Stimulated activated naive CD8-positive, alpha-beta T cell treated with anti-CD3 and anti-CD28 coated beads, Interleukin-15, amount 100 ng/mL, for 72 hours (primary cell): ENCODE measurements around the gene MGLL.

Experiments
- ATAC-seq: fragments of 150-1000 bp; cut with Tn5 transposase; 2 replicates; pipeline ENCODE4 v1.10.0; 2021; ENCODE audit warnings: mild to moderate bottlenecking, moderate library complexity
- DNase-seq, 2 donors: peaks; one replicate each; pipeline ENCODE4 v3.0.0; 2021 to 2022
- H3K27ac Mint-ChIP-seq, 2 donors: one replicate each; pipeline ENCODE4 v1.8.0; 2022; ENCODE audit warnings: mild to moderate bottlenecking in 2 of 2, mixed read lengths in 2 of 2, moderate library complexity in 2 of 2
- H3K27me3 Mint-ChIP-seq: one replicate; pipeline ENCODE4 v1.8.0; 2022; ENCODE audit warnings: mixed read lengths
- H3K4me1 Mint-ChIP-seq: one replicate; pipeline ENCODE4 v1.8.0; 2022; ENCODE audit warnings: mild to moderate bottlenecking, mixed read lengths
- H3K4me3 Mint-ChIP-seq, 2 donors: one replicate each; pipeline ENCODE4 v1.8.0; 2022; ENCODE audit warnings: mild to moderate bottlenecking in 2 of 2, mixed read lengths in 2 of 2, moderate library complexity in 1 of 2
- H3K9me3 Mint-ChIP-seq, 2 donors: one replicate each; pipeline ENCODE4 v1.8.0; 2022; ENCODE audit warnings: mixed read lengths in 2 of 2

MGLL gene

DNA sequence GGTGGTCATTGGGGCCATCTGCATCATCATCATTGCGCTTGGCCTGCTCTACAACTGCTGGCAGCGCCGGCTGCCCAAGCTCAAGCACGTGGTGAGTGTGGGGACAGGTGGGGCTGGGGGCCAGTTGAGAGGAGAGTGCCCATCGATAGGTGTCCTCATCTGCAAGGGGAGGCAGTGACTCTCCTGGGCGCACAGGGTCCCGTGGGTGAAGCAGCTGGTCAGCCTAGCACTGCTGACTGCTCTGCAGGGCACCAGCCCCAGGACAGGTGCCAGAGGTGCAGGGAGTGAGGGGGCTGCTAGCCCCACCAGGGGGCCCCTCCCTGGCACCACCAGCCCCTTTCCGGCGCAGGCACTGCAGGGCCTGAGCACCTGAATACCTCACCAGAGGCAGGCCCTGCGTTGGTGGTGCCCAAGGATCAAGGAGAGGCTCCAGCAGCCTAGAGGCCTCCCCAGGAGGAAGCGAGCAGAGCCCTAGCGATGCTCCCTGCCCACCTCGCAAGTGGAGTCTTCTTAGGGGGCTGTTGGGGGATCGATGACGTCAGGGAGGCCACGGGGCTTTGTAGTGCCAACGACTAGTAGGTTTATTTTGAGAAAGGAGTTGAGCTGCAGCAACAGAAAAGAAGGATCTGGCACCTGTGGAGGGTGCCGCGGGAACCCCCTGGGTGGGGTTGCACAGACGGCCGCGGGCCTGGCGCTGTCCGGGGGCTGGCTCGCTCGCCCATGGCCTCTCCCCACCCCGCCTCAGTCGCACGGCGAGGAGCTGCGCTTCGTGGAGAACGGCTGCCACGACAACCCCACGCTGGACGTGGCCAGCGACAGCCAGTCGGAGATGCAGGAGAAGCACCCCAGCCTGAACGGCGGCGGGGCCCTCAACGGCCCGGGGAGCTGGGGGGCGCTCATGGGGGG is 150.5 kb downstream of the MGLL start:
- H3K27ac Mint-ChIP-seq, result peak overlapping the region; percentile 98
- DNase-seq (peak in 1 of 2 donors; percentile 49), ATAC-seq (peak; percentile 25)
- peaks cover 41% of the 10 kb centered on the region for H3K4me1 Mint-ChIP-seq
- H3K9me3 Mint-ChIP-seq, result no peaks in the 10 kb centered on the region
- H3K27me3 Mint-ChIP-seq, result no peaks in the 10 kb centered on the region
- peak overlapping the region; percentile 92 to 97 for H3K4me3 Mint-ChIP-seq

DNA sequence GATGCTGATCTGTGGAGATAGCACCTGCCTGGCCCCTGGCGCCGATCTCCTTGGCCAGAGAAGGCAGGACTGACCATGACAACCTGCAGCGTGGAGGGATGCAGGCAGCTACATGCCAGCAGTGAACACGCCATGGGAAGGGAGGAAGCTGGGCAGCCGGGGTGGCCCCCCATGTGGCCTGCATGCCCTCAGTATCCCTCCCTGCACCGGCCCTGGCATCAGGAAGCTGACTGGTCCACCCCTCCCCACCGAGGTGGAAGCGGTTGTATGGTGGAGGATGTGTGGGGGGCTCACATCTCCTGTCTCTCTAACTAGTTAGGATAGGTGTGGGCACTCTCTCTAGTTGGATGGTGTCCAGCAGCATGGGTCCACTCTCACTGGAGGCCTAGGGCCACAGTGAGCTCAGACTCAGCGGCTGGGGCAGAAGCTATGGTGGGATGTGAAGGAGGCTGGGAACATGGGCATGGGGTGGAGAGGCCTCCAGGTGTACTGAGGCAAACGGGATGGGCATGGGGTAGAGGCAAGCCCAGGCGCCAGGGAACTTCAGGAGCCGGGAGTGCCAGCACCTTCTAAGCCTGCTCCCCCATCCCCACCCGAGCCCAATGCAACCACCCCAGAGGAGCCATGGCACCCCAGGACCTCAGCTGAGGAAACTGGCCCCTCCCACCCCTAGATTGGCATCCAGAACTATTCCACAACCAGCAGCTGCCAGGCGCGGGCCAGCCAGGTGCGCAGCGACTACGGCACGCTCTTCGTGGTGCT is 151.4 kb downstream of the MGLL start:
- Mint-ChIP-seq H3K4me1 (peaks cover 36% of the 10 kb centered on the region), H3K27ac (no peak overlapping the region), H3K27me3 (no peaks in the 10 kb centered on the region), H3K4me3 (peak overlapping the region; percentile 92 to 97), H3K9me3 (no peaks in the 10 kb centered on the region)
- no peak for DNase-seq
- no peak for ATAC-seq

DNA sequence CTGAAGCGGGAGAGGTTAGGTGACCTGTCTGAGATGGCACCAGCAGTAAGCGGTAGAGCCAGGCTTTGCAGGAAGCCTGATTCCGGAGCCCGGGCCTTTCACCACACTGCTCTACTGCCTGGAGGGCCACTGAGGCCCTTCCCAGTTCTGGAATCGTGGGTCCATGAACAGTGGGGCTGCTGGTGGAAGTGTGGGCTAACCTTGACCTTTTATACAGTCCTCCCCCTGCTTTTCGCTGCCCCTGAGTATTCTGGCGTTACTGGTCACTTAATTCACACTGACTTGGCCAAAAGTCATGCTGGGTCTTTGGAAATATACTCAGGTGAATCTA is 152.1 kb downstream of the MGLL start:
- Mint-ChIP-seq H3K9me3 (no peaks in the 10 kb centered on the region), H3K27me3 (no peaks in the 10 kb centered on the region), H3K4me1 (peaks cover 32% of the 10 kb centered on the region), H3K4me3 (no peak overlapping the region), H3K27ac (no peak overlapping the region)
- ATAC-seq (no peak), DNase-seq (no peak)

DNA sequence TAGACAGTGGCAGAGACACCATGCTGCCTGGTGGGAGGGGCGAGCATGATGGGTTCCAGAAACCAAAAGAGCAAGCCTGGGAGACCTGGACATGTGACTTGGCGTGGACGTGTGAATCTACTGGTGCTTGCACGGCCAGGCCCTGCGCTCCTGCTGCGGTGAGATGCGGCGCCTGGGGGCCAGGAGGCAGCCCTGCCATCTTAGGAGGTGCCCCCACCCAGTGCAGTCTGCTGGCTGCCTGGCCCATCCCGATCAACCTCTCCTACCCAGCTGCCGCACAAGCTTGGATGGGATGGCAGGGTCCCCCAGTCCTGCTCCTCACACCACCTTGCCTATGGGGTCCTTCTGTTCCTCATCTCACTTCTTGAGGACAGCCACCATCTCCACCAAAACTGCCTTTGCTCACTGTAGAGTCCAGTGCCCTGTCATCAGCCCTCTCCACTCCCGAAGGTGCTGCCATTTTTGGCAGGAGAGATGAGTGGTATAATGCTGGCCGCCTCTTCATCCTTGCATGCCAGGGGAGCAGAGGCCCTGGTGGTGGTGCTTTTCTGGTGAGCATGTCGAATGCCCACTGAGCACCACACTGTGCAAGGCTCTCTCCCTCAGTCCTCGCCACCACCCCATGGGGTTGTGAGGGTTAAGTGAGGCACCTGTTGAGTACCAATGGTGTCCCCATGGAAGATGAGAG is 152.6 kb downstream of the MGLL start:
- peak overlapping the region in 1 of 2 donors; percentile 68 for H3K27ac Mint-ChIP-seq
- H3K27me3 Mint-ChIP-seq, result no peaks in the 10 kb centered on the region
- H3K4me3 Mint-ChIP-seq, result no peak overlapping the region

DNA sequence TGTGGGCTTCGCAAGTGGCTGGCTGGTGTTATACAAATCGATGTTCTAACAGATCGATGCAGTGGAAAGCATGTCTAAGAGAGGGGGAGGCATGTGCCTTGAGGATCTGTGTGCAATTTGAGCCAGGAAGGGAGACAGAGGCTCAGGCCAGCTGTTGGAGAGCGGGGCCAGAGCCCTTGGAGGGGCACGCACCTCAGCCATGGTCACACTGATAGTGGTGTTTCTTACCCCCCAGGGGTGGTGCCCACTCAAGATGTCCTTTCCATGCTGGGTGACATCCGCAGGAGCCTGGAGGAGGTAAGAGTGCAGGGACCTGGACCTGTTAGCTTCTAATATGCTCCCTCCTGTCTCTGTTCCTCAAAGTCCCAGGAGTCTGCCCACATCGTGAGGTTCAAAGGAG is 153.4 kb downstream of the MGLL start:
- Mint-ChIP-seq H3K27me3 (no peaks in the 10 kb centered on the region), H3K4me1 (peaks cover 20% of the 10 kb centered on the region), H3K27ac (no peak overlapping the region), H3K4me3 (no peak overlapping the region), H3K9me3 (no peaks in the 10 kb centered on the region)
- no peak for ATAC-seq
- DNase-seq, result no peak

More for the DNA sequence above, 152.6 kb downstream of the MGLL start:
- H3K9me3 Mint-ChIP-seq, result no peaks in the 10 kb centered on the region
- H3K4me1 Mint-ChIP-seq, result peaks cover 28% of the 10 kb centered on the region
- ATAC-seq (no peak), DNase-seq (no peak)

DNA sequence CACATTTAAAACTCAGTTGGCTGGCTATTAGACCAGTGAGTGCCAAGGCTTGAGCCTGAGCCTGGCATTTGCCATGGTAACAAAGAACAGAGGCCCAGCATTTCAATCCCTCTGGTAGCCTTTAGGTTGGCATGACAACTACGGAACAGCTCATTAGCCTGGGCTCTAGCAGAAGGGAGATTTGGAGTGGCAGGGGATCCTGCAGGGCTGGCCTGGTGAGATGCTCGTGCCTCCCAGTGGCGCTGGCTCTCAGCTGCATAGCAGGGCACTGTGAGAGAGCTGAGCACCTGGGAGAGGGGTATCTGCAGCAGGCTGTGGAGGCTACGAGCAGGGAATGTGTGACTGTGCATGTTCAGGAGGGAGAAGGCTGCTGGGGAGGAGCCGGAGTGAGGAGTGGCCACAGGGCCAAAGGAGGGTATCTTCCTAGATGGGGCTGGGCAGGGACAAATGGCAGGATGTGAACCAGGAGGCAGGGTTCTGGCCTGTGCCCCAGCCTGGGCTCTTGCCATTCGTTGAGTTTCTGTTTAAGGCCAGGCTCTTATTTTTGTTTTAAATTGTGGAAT is 155.1 kb downstream of the MGLL start:
- Mint-ChIP-seq H3K27ac (no peak overlapping the region), H3K27me3 (no peaks in the 10 kb centered on the region), H3K4me1 (peaks cover 14% of the 10 kb centered on the region), H3K9me3 (no peaks in the 10 kb centered on the region), H3K4me3 (no peak overlapping the region)
- no peak for DNase-seq
- no peak for ATAC-seq

DNA sequence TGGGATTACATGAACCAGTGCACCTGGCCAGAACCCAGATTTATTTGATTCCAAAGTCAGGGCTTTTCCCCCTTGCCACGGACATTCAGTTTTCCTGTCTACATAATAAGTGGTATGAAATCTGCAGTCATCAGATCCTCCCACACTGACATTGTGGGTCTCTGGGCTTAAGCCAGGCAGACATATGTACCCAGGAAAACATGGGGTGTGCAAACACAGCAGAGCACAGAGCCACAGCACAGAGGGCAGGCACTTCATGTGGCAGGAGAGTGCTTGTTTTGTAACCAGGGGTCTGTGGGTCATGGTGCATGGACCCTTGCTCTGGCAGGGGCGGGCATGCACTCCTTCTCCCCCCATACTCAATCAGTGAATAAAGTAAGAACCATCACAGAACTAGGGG is 155.6 kb downstream of the MGLL start:
- Mint-ChIP-seq H3K27me3 (no peaks in the 10 kb centered on the region), H3K4me1 (peaks cover 10% of the 10 kb centered on the region), H3K27ac (no peak overlapping the region), H3K4me3 (no peak overlapping the region), H3K9me3 (no peaks in the 10 kb centered on the region)
- no peak for DNase-seq
- no peak for ATAC-seq

DNA sequence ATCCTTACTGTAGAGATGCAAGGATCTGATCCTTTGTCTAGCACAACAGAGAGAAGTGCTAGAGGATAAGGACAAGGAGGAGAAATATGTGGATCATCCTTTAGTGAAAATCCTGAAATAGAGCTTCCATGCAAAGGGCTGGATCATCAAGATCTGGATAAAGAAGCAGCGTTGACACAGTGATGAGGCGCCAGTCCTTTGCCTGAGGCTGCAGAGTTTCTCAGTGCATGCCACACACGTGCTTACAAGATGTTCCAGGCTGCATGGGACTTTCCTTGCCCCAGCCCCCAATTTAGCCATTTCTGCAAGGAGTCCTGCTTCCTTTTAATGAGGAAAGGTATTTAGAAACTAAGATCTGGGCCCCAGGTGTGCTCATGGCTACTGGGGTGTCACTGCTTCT is 156.7 kb downstream of the MGLL start:
- DNase-seq (no peak), ATAC-seq (no peak)
- H3K4me1 Mint-ChIP-seq, result no peaks in the 10 kb centered on the region
- no peak overlapping the region for H3K4me3 Mint-ChIP-seq
- H3K27ac Mint-ChIP-seq, result no peak overlapping the region
- H3K27me3 Mint-ChIP-seq, result no peaks in the 10 kb centered on the region
- no peaks in the 10 kb centered on the region for H3K9me3 Mint-ChIP-seq

DNA sequence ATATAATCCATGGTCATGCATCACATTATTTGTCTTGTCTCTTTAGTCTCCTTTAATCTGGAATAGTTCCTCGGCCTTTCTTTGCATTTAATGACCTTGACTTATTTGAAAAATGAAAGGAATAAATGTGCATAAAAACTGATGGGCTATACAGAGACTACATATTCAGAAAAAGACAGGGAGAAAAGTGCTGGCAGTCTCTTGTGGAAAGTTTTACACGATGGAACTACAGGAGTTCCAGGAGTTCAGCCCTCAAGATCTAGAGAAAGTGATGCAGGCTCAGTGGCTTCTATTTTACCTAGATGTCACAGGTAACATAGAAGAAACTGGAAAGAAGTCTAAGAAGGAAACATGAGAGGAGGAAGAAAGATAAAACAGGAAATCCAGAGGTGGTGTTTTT is 157.2 kb downstream of the MGLL start:
- H3K9me3 Mint-ChIP-seq, result no peaks in the 10 kb centered on the region
- H3K27ac Mint-ChIP-seq, result no peak overlapping the region
- ATAC-seq, result no peak
- no peak for DNase-seq
- H3K4me1 Mint-ChIP-seq, result no peaks in the 10 kb centered on the region
- no peak overlapping the region for H3K4me3 Mint-ChIP-seq
- H3K27me3 Mint-ChIP-seq, result no peaks in the 10 kb centered on the region

DNA sequence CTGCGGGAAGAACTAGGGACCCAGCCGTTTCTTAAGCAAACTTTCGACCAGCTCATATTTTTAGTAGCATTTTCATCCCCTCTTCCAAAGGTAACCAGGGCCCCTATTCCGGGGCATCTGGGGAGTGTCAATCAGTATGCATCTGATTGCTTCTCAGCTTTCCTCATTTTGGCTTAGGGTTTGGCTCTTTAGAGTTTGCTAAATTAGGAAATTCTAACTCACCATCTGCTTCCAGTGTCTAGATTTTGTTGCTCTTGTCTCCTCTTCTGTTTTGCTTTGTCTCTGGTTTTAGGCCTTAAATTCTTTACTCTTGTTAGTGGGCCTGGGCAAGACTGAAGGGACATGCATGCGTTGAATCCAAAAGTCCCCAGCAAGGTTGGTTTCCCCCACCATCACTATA is 159.2 kb downstream of the MGLL start:
- Mint-ChIP-seq H3K9me3 (no peaks in the 10 kb centered on the region), H3K27ac (peak overlapping the region in 1 of 2 donors; percentile 35), H3K4me1 (no peaks in the 10 kb centered on the region), H3K27me3 (no peaks in the 10 kb centered on the region), H3K4me3 (no peak overlapping the region)
- DNase-seq, result no peak
- no peak for ATAC-seq

DNA sequence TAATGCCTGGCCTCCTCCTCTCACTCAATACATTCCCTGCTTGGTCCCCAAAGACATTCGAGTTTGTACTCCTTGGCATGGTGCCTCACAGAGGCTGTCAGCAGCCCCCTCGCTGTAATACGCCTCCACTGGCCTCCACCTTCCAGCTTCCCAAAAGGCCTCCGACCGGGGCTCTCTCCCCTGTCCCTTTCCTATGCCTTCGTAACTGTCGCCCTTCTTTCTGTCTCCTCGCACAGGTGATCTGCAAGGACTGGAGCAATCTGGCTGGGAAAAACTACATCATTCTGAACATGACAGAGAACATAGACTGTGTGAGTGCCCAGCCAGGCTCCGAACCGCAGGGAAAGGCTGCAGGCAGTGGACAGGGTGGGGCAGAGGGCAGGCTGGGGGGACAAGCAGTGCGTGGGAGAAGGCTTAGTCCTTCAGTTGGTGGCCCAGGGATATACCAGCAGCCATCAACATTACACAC is 160.3 kb downstream of the MGLL start:
- Mint-ChIP-seq H3K27ac (peak overlapping the region in 1 of 2 donors; percentile 68), H3K9me3 (no peaks in the 10 kb centered on the region), H3K4me1 (no peaks in the 10 kb centered on the region), H3K27me3 (no peaks in the 10 kb centered on the region), H3K4me3 (no peak overlapping the region)
- no peak for ATAC-seq
- DNase-seq, result no peak

DNA sequence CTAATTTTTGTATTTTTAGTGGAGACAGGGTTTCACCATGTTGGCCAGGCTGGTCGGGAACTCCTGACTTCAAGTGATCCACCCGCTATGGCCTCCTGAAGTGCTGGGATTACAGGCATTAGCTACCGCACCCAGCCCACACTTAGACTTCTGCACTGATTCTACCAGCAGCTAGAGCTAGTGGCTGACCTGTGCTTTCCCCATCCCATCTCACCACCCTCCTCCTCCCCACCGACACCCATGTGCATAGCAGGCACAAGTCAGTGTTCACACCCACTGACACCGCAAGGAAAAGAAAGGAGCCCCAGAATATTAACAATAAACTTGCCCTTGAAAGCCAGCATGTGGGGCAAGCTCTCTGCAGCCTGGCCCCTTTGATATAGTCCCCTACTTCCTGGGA is 160.7 kb downstream of the MGLL start:
- H3K27me3 Mint-ChIP-seq, result no peaks in the 10 kb centered on the region
- H3K27ac Mint-ChIP-seq, result peak overlapping the region in 1 of 2 donors; percentile 68
- no peak for ATAC-seq
- no peaks in the 10 kb centered on the region for H3K4me1 Mint-ChIP-seq
- no peaks in the 10 kb centered on the region for H3K9me3 Mint-ChIP-seq
- H3K4me3 Mint-ChIP-seq, result no peak overlapping the region
- no peak for DNase-seq

DNA sequence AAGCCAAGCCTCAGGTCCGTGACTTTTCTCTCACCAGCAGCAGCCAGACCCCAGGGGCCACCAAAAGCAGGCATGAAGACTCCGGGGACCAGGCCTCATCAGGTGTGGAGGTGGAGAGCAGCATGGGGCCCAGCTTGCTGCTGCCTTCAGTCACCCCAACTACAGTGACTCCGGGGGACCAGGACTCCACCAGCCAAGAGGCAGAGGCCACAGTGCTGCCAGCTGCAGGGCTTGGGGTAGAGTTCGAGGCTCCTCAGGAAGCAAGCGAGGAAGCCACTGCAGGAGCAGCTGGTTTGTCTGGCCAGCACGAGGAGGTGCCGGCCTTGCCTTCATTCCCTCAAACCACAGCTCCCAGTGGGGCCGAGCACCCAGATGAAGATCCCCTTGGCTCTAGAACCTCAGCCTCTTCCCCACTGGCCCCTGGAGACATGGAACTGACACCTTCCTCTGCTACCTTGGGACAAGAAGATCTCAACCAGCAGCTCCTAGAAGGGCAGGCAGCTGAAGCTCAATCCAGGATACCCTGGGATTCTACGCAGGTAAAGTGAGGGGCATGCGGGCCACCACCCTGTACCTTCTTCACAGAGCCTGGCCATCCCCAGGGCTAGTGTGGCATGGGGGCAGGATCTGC is 161.6 kb downstream of the MGLL start:
- Mint-ChIP-seq H3K27me3 (no peaks in the 10 kb centered on the region), H3K4me1 (no peaks in the 10 kb centered on the region), H3K4me3 (no peak overlapping the region), H3K9me3 (no peaks in the 10 kb centered on the region), H3K27ac (no peak overlapping the region)
- ATAC-seq (no peak), DNase-seq (no peak)

DNA sequence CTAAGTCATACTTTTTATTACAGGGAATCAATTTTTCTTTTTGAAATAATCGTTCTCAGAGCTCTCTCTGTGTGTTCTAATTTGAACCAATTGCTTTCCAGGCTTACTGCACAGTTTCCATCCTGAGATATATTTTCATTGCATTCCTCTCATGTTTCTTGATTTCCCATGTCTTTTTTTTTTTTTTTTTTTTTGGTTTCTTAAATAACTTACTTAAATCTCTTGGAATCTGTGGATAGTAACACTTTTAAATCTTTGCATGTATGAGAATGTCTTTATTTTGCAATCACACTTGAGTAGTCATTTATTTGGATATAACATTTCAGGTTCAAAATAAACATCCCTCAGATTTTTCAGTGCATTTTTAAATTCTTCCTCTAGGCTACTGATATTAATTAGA is 164.1 kb downstream of the MGLL start:
- no peak overlapping the region for H3K4me3 Mint-ChIP-seq
- H3K27ac Mint-ChIP-seq, result no peak overlapping the region
- H3K27me3 Mint-ChIP-seq, result no peaks in the 10 kb centered on the region
- H3K9me3 Mint-ChIP-seq, result no peaks in the 10 kb centered on the region
- no peak for DNase-seq
- no peak for ATAC-seq
- no peaks in the 10 kb centered on the region for H3K4me1 Mint-ChIP-seq

DNA sequence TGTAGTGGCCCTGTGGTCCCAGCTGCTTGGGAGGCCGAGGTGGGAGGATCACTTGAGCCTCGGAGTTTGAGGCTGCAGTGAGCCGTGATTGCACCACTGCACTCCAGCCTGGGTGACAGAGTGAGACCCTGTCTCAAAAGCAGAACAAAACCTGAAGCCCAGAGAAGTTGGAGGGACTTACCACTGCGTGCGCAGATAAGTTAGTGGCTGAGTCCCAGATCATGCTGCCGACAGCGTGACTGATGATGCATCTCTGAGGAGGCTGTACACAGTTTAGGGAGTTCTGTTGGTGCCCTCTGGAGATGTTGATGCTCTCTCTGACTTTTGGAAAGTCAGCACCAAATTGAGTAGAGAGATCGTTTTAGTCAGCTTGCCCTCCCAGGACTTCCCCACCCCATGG is 165.4 kb downstream of the MGLL start:
- no peaks in the 10 kb centered on the region for H3K27me3 Mint-ChIP-seq
- H3K27ac Mint-ChIP-seq, result no peak overlapping the region
- H3K4me1 Mint-ChIP-seq, result no peaks in the 10 kb centered on the region
- ATAC-seq, result no peak
- H3K4me3 Mint-ChIP-seq, result no peak overlapping the region
- H3K9me3 Mint-ChIP-seq, result no peaks in the 10 kb centered on the region
- no peak for DNase-seq
